GM12874 (cell line): Measurements from ENCODE around the gene CFAP100.

Source experiments
- TF ChIP-seq, protein P1 (sequence below): IDR thresholded peaks from 2 replicates; pipeline ENCODE4 v1.5.1; 2011; ENCODE audit warnings: low read depth, mild to moderate bottlenecking, control low read depth, low read length, moderate library complexity; ENCODE audit not compliant: insufficient read depth

CFAP100 gene

DNA sequence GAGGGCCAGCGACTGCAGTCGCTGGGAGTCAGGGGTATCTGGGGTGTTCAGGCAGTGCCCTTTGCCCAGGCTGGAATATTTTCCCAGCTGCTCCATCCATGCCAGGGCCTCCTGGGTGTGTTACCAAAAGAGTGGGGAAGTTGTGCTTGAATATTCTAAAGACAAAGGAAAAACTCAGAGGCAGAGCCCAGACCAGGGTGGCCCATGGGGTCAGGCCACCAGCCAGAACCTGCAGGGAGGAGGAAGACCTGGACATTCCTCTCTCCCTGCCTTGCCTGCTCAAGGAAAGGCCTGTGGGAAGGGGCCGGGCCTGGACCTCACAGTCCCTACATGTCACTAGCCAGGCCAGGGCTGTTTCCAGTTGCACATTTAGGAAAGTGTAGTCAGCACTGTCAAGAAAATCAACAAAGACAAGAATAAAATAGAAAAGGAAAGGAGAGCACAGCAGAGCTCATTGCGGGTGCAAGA, 21.5 kb upstream of the CFAP100 start:
- TF ChIP-seq, protein P1, sequence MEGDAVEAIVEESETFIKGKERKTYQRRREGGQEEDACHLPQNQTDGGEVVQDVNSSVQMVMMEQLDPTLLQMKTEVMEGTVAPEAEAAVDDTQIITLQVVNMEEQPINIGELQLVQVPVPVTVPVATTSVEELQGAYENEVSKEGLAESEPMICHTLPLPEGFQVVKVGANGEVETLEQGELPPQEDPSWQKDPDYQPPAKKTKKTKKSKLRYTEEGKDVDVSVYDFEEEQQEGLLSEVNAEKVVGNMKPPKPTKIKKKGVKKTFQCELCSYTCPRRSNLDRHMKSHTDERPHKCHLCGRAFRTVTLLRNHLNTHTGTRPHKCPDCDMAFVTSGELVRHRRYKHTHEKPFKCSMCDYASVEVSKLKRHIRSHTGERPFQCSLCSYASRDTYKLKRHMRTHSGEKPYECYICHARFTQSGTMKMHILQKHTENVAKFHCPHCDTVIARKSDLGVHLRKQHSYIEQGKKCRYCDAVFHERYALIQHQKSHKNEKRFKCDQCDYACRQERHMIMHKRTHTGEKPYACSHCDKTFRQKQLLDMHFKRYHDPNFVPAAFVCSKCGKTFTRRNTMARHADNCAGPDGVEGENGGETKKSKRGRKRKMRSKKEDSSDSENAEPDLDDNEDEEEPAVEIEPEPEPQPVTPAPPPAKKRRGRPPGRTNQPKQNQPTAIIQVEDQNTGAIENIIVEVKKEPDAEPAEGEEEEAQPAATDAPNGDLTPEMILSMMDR = no peak

DNA sequence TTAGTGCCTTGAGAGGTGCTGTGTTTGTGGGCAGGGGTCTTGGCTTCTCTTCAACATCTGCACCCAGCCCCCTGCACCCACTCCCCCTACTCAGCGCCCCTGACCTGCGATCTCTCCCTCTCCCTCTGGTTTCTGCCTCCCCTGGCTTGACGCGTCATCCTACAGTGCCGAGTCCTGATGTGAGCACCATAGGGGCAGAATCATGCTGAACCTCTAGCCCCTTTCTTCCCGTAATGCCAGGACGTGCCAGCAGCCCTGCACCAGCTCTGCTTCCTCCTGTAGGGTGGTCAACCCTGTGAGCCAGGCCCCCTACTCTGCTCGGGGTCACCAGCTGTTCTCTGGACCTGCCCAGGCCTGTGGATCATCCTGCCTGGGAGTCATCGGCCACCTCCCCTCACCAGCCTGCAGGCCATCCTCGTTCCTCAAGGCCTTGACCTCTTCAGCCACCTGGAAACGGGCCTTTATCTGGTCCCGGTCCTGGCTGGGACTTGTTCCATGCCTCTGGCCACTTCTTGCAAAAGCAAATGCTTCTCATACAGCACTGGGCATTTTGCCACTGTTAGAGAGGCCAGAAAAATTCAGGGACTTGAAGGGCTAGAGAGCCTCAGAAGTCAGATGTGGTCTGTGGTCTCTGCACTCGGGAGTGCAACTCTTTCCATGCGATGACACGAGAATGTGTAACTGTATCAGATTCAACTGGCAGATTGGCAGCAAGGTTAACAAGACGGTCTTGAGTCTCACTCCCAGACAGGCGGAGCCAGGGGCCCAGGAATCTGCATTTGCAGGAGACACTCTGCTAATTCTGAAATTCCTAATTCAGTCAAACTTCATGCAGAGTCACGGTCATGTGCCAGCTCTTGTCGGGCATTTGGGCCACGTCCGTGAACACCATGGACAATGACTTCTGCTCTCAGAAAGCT, 20.8 kb upstream of the CFAP100 start:
- TF ChIP-seq, protein P1 = no peak

DNA sequence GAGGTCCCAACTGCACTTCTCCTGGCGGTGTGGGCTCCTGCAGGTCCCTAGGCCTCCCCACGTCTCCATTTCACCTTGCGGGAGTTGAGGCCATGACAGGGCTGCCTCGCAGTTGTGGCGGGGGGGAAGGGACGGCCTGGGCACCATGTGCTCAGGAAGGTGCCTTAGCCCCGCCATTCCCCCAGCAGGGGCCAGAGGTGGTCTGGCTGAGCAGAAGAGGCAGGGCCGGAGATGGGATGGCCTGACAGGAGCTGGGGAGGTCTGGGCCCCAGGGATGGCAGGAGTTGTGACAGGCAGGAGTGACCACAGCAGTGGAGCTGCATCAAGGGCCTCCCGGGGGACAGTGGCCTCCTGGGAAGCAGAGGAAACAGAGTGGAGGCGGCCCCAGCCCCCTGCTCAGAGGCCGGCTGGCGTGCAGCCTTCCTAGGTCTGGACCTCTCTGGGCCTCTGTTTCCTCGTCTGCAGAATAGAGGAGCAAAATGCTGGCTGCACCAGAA, 18.8 kb upstream of the CFAP100 start:
- TF ChIP-seq, protein P1 = no peak

DNA sequence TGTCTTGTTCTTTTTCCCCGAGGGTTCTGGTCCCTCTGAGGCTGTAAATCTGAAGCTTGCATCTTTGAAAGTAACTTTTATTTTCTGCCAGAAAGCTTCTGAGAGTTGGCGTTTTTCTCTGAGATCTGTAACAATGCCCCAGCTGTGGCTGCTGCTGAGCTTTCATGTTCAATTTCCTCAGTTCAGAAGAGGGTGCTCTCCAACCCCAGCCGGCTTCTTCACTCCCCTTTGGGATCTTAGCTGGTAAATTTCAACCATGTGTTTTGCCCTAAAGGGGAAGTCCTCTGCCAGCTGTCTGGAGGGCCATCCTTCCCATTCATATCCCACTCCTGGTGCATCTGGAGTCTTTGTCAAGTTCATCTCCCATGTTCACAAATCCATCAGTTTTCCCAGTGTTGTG, 18.3 kb upstream of the CFAP100 start:
- TF ChIP-seq, protein P1 = no peak

DNA sequence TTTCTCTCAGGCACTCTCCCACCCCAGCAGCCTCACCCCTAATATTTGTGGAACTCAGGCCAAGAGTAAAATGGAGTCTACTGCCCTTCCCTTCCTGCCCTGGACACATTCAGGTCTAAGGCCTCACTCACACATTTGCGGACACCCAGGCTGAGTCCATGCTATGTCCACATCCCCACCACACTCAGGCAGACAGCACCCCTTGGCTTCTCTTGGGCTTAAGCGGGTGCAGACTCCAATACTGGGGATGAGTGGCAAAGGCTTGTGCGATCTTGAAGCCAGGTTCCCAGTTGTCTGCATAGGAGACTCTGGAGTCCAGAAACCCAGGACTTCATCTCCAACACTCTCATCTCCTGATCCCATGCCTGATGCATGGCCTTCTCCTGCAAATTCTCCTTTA, 17.5 kb upstream of the CFAP100 start:
- TF ChIP-seq, protein P1 = no peak

DNA sequence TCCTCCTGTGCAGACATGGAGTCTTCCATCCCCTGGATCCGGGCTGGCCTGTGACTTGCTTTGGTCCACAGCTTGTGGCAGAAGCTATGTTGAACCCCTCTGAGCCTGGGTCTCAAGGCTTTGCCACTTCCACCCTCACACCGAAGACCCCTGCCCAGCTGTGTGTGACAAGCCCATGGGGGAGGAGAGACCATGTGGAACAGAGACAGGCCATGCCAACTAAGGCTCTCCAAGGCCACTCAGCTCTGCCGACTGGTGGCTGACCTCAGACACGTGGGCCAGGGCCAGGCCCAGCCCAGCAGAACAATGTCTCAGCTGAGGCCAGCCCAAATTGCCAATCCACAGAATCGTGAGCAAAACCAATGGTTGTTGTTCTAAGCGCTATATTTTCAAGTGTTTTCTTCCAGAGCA, 16.4 kb upstream of the CFAP100 start:
- TF ChIP-seq, protein P1 = no peak

DNA sequence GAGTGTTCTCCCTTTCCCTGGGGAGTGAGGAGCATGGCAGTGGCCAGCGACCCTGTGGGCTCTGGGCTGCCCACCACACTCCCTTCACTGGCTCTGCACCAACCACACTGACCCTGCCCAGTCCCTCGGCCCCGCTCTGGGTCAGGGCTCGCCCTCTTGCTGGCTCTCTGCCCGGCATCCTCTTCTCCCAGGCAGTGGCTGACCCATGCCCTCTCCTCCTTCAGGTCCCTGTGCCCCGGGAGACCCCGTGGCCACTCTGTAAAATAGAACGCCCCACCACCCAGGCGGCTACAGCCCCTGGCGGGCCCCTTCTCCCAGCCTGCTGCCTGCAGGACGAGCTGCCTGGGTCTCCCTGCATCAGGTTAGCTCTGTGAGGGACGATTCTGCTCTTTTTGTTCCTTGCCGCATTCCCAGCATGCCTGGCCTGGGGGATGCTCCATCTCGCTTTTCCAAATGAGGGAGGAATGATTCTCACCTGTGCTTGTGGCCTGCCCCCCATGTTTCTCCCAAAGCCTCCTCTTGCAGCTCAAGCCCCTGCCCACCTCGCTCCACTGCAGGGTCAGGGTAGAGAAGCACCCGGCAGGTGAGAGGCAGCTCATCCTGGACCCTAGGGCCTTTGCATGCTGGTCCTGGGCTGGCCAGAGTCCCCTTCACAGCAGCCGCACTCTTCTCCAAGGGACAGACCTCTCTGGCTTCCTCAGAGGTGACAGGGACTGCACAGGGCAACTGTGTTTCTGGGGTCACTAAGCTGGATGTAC, 14.5 kb upstream of the CFAP100 start:
- TF ChIP-seq, protein P1 = no peak
